Left cardiac atrium (tissue), 4 donors: Measurements from ENCODE around the gene UMAD1. TPM values are rescaled to one million over a fixed set of nuclear protein-coding genes. Genes with fewer than 3 reads are reported as not detected.
A peak's percentile ranks its signal among the peaks of the same experiment; 100 is the strongest.

ENCODE experiments used
- ATAC-seq, 2 donors: fragments of 200-7000 bp; cut with Tn5 transposase; one replicate each; pipeline ENCODE4 v1.9.1; 2020; ENCODE audit warnings: mild to moderate bottlenecking in 2 of 2, moderate library complexity in 2 of 2
- DNase-seq: peaks from one replicate; pipeline ENCODE4 v3.0.0-alpha.2; 2020
- intact Hi-C, 2 donors: fragments of 100-400 bp; cut with DNase I; formaldehyde crosslinking; loops; one replicate each; pipeline versions ENCODE4 v1.14.1 to v1.15.1; 2022 to 2023
- total RNA-seq, 2 donors: library from RNA; stranded (reverse); fragmentation: NEBNext Ultra II Directional; extraction: Animal tissue kit (Norgen Biotek cat#: 25700); gene quantifications; one replicate each; pipeline ENCODE4 v1.2.1, GENCODE V29; 2021
- donor health status: DM: no; HTN: yes; CAD: no.
- donor health status: DM: no; HTN: yes; CAD: no; lungs with severe emphysema.
- donor health status: DM: yes; HTN: yes; CAD: no.
- donor health status: Dilated cardiomyopathy.

The UMAD1 gene
- total RNA-seq, 2 donors from 2014 or later, result 9.8 to 11.1 TPM

DNA sequence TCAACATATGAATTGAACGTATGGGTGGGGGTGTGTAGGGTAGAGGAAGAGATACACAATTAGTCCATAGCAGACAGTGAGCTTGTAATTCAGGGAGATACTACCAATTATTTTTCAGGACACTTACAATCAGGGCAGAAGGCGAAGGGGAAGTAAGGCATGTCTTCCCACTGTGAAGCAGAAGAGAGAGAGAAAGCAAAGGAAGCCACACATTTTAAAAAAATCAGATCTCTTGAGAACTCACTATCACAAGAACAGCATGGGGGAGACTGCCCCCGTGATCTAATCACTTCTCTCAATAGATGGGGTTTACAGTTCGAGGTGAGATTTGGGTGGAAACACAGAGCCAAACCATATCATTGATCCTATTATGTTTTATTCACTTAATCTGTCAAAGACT, 194.2 kb downstream of the UMAD1 start:
- no peak for ATAC-seq
- intact Hi-C loops, result no loop called here

DNA sequence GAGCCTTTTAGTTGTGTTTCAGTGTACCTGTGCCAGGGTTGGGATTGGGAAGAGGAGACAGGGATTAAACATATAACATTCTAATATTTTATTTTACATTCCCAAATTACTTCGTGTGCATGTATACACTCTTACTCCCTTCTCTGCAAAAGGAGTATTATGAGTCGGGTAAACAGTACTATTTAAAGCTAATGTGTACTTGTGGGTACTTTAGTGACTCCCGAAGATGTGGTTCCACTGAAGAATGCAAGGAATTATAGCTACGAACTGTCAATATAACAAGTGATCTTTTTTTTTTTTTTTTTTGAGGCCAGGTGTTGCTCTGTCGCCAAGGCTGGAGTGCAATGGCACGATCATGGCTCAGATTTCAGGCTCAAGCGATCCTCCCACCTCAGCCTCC, 200.5 kb downstream of the UMAD1 start:
- ATAC-seq, result no peak
- intact Hi-C loops, result no loop called here
- no peak for DNase-seq

More for the DNA sequence above, 194.2 kb downstream of the UMAD1 start:
- no peak for DNase-seq

DNA sequence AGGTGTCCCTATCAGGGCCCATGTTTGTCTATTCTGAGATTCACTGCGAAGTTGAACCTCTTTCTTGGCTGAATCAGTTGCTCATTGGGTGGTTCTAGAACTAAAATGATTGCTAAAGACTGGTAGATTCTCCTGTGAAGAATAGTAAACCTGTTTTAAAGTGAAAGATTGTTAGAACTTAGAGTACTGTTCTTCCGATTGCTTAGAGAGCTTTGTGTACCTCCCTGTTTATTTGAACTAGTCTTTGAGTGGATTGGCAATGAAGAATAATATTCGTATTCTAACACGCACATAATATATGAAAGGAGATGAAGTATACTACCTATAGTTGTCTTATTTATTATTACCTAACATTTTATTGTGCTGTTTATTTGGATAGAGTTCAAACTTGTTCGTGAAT, 202.7 kb downstream of the UMAD1 start:
- DNase-seq, result no peak
- intact Hi-C loops, result no loop called here
- ATAC-seq, result no peak

- ATAC-seq (no peak), DNase-seq (no peak)
- intact Hi-C loops, result no loop called here
These were observed 203.4 kb downstream of the UMAD1 start for GRCh38 chr7:7843972-7844371.

DNA sequence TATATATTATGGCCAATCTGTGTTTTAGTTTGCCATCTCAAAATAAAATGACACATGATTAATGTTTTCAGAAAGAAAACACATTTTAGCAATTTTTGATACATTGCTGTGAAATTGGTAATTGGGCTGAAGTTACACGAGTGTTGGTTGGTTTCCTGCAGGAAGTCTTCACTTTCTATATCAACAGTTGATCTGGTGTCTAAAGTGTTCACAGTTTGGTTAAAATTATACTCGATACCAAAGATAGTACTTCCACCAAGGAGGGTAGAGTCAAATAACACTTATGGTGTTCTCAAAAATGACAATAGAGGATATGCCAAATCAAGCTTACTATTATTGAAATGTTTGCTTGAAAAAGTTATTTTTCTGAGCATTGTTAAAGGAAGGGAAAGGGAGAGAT, 207.7 kb downstream of the UMAD1 start:
- intact Hi-C loops, result no loop called here
- DNase-seq, result no peak
- ATAC-seq, result no peak

- no peak for ATAC-seq
- intact Hi-C loops, result no loop called here
These were observed 208.3 kb downstream of the UMAD1 start for GRCh38 chr7:7848892-7849291.

DNA sequence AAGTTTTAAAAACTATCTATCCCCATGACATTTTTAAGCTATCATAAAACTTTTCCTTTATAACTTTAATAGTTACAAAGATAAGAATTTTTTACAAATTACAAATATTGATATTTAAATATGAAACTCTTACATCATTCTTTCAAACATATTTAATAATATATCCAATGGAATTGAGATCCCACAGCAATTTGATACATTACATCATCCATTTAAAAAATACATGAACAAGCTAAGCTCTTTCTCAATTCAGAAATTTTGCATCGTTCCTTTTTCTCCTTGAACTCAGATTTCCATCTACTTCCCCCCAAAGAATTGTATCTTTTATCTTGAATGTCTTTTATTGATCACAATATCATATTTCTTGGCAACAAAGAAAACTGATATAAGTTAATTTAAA, 209.6 kb downstream of the UMAD1 start:
- intact Hi-C loops, result no loop called here
- ATAC-seq (no peak), DNase-seq (no peak)

More at GRCh38 chr7:7848892-7849291, 208.3 kb downstream of the UMAD1 start:
- no peak for DNase-seq

DNA sequence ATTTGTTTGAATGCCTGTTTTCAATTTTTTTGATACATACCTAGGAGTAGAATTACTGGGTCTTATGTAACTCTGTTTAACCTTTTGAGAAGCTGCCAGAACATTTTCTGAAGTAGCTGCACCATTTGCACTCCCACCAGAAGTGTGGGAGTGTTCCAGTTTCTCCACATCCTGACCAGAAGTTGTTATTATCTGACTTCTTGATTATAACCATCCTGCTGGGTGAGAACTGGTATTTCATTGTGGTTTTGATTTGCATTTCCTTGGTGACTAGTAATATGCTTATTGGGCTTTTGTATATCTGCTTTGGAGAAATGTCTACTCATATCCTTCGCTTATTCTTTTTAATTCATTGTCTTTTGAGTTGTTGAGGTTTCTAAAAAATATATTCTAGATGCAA, 210.8 kb downstream of the UMAD1 start:
- intact Hi-C loops, result no loop called here
- DNase-seq (no peak), ATAC-seq (no peak)

GRCh38 chr7:7851991-7852390, 211.4 kb downstream of the UMAD1 start:
- DNase-seq (no peak), ATAC-seq (no peak)
- intact Hi-C loops, result no loop called here

DNA sequence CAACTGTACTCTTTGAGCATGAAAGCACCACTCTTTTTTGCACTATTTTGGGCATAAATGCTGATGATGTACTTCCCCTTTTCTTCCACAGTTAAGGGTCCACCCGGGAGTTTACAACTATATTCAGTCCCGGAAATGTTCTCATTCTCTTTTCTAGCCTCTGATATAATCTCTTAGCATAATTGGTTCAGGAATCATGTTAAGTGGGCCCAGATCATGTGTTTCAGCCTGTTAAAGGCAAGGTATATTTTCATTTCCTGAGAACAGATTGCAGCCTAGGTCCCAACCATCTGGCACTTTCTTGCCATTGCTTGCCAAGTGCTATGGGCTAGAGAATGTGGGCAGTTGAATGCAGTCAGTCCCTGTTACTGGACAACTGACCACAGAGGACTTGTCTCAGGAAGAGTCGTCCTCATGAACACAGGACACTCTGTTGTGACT, 216.6 kb downstream of the UMAD1 start:
- ATAC-seq, result peak in 1 of 2 donors; percentile 30
- intact Hi-C loops, result no loop called here
- no peak for DNase-seq

GRCh38 chr7:7858559-7858958, 218.0 kb downstream of the UMAD1 start:
- DNase-seq, result no peak
- ATAC-seq, result peak in 1 of 2 donors; percentile 19
- intact Hi-C loops, result no loop called here

GRCh38 chr7:7859411-7859810, 218.9 kb downstream of the UMAD1 start:
- ATAC-seq (no peak), DNase-seq (no peak)
- intact Hi-C loops, result no loop called here

DNA sequence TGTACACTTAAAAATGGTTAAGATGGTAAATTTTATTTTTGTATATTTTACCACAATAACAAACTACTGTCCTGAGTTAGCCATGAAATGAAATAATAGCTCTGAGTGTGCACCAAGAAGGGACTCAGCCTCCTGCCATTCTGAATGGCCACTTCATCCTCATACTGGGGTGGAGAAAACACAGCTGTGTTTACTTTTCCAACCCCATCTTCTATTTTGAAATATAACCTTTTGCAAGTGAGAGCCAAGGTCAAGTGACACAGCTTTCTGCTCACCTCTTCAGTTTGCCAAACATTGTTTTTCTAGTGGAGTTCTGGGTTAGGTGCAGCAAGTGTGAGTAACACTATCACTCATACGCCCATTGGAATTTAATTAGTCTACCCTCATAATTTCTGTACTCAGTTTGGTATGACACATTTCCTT, 220.7 kb downstream of the UMAD1 start:
- DNase-seq (no peak), ATAC-seq (peak in 1 of 2 donors; percentile 12)
- intact Hi-C loops, result no loop called here

GRCh38 chr7:7862393-7862792, 221.8 kb downstream of the UMAD1 start:
- DNase-seq (no peak), ATAC-seq (no peak)
- intact Hi-C loops, result no loop called here

- DNase-seq, result no peak
- ATAC-seq, result peak; percentile 50 to 74
- intact Hi-C loops, result no loop called here
These were observed 227.5 kb downstream of the UMAD1 start for GRCh38 chr7:7867846-7868571.

DNA sequence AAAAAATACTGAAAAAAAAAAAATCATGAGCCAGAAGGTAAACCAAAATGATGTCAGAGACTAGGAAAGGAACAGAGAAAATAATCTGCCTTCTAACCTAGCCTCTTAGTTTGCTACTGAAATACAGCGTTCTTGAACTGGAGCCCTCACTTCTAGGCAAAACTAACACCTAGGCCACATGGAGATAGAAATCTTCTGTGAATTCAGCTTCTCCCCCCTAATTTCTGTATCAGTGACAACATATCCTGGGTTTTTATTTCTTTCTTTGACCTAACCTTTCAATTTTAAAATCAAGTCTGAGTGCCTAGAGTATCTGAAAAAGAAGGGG, 228.0 kb downstream of the UMAD1 start:
- ATAC-seq (no peak), DNase-seq (no peak)
- intact Hi-C loops, result no loop called here

DNA sequence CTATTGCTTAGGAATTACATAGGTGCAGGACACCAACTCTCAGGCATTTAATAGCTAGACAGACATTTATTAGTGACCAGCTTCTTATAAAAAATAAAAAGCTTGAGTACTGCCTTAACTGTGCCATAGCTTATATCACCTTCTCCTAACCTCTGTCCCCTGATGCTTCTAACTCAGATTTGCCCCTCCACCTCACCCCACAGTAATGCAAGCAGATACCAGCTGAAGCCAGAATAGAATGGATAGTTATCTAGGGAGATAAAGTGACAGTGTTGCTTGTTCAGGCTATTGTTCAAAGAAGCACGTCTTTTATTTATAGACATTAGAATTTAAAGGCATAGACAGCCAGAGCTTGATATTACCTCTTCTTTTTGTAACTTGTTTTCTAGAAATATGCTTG, 228.5 kb downstream of the UMAD1 start:
- ATAC-seq, result peak in 1 of 2 donors; percentile 41
- intact Hi-C loops, result no loop called here
- no peak for DNase-seq

- intact Hi-C loops, result no loop called here
- ATAC-seq (no peak), DNase-seq (no peak)
These were observed 229.1 kb downstream of the UMAD1 start for GRCh38 chr7:7869651-7870050.

DNA sequence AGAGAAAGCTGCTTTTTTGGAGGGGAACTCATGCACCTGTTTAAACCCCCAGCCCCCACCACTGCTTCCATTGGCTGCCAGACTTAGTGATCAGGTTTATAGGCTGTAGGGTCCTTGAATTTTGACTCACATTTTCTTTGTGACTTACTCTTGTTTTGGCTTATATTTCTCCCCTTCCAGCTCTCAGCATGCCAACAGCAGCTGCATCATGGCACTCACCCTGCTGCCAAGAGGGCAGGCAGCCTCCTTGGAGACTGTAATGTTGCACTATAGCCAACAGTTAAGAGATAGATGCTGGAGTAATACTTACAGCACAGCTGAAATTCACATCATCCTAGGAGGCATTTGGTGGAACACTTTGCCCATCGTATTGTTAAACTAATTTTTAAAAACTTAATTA, 230.0 kb downstream of the UMAD1 start:
- intact Hi-C loops, result no loop called here
- no peak for DNase-seq
- peak in 1 of 2 donors; percentile 70 for ATAC-seq

- intact Hi-C loops, result no loop called here
- DNase-seq (no peak), ATAC-seq (no peak)
These were observed 235.9 kb downstream of the UMAD1 start for GRCh38 chr7:7876419-7876818.

DNA sequence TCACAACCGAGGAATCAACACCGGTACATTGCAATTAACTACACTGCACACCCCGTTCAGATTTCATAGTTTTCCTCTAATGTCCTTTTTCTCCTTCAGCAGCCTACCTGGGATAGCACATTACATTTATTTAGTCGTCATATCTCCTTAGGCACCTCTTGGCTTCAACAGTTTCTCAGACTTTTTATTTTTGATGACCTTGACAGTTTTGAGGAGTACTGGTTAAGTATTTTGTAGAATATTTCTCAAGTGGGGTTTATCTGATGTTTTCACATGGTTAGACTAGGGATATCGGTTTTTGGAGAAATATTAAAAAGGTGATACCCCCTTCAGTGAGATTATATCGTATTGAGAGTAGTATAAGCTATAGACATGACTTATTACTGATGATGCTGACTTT, 241.0 kb downstream of the UMAD1 start:
- ATAC-seq (no peak), DNase-seq (no peak)
- intact Hi-C loops, result no loop called here

DNA sequence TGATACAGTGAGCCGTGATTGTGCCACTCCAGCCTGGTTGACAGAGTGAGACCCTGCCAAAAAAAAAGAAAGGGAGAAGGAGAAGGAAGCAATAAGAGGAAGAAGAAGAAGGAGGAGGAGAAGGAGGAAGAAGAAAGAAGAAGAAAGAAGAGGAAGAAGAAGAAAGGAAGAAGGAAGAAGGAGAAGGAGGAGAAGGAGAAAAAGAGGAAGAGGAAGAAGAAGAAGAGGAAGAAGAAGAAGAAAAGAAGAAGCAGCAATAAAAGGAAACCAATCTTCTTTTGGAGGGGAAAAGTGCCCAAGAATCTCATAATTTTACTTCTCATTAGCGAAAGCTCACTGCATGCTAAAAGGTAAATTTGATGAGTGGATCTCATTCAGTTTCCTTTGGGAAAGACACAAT, 242.3 kb downstream of the UMAD1 start:
- no peak for ATAC-seq
- no peak for DNase-seq
- intact Hi-C loops, result no loop called here
